ENCODE measurements around the gene BMS1. TPM values are rescaled to one million over a fixed set of nuclear protein-coding genes. Genes with fewer than 3 reads are reported as not detected.

Gene BMS1
- total and polyA plus RNA-seq, 2 of the 4 experiments (the other 2 are of a cell fraction), result 7.5 to 22.9 TPM

DNA sequence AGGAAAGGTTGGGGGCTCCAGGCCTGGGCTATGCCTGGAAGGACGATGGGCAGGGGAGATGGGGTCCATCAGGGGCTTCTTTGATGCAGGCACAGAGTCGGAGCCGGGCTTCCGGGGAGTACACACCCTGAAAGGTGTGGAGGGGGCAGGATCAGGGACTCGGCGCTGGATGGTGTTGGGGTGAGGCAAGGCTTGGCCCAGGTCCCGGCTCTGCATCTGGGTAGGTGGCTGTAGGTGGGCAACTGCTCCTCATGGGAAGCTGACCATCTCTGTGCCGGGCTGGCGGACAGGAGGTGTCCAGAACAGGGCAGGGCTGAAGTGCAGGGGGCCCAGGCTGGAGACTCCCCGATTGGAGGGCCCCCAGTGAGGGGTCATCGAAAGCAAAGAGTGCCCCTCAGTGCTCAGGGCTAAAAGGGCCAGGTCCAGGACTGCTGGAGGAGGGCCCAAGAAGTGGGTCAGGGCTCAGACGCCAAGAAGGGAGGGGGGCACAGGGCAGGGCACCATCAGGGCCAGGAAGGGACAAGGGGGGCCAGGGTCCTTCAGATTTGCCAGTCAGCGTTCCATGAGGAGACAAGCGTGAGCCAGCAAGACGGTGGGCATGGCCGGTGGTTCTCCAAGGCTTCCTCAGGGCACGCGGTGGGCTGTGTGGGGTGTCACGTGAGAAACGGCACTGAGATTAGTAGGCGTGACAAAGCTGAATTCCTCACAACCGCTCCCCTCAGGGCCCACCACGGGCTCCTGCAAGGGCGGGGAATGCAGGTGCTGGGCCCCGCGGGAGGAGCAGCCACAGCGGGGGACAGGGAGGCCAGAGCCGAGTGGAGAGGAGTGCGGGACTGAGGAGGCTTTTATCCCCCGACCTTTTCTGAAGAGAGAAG is 97.0 kb downstream of the BMS1 start (continued):
- TF ChIP-seq, protein P1, sequence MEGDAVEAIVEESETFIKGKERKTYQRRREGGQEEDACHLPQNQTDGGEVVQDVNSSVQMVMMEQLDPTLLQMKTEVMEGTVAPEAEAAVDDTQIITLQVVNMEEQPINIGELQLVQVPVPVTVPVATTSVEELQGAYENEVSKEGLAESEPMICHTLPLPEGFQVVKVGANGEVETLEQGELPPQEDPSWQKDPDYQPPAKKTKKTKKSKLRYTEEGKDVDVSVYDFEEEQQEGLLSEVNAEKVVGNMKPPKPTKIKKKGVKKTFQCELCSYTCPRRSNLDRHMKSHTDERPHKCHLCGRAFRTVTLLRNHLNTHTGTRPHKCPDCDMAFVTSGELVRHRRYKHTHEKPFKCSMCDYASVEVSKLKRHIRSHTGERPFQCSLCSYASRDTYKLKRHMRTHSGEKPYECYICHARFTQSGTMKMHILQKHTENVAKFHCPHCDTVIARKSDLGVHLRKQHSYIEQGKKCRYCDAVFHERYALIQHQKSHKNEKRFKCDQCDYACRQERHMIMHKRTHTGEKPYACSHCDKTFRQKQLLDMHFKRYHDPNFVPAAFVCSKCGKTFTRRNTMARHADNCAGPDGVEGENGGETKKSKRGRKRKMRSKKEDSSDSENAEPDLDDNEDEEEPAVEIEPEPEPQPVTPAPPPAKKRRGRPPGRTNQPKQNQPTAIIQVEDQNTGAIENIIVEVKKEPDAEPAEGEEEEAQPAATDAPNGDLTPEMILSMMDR (conservative IDR thresholded peaks at IDR 0.05; ENCODE audit: low read depth, low read length), result no peak

DNA sequence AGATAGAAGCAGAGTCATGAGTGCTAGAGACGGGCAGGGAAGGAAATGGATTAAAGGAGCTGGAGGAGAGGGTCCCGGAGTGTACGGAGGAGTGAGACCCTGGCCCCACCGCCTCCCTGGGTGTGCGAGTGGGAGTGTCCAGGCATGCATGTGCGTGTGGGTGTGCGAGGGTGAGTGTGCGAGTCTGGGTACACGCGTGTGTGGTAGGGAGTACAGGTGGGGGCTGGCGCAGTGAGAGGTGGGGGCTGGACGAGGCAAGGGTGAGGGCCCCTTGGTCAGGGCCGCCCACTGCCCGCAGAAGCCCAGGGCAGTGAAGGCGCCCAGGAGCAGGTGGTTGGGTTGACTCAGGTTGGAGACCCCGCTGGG is 97.6 kb downstream of the BMS1 start:
- Histone ChIP-seq H3K4me2 (ENCODE audit: low read depth, low read length) (no peak overlapping the region), H3K9me1 (ENCODE audit: insufficient read depth, low read length) (no peaks in the 10 kb centered on the region), H2AK9ac (replicated peaks; ENCODE audit: low read depth, low read length, poor library complexity) (no peak overlapping the region), H2AK5ac (ENCODE audit: low read depth, low read length) (no peak overlapping the region), H3K27me3 (ENCODE audit: control insufficient read depth, insufficient read depth, low read length) (no peaks in the 10 kb centered on the region; the same call in 1 of the 2 replicates), H3K27ac (ENCODE audit: insufficient read depth, low read length) (no peak overlapping the region), H2BK5ac (ENCODE audit: low read depth, low read length, poor library complexity, severe bottlenecking) (no peak overlapping the region), H3K23ac (ENCODE audit: low read depth, low read length) (no peak overlapping the region), H4K5ac (ENCODE audit: low read depth, low read length) (no peak overlapping the region), H3K4me3 (ENCODE audit: insufficient read depth, low read depth, low read length) (no peak overlapping the region), H3K18ac (ENCODE audit: low read depth, low read length) (no peak overlapping the region), H3K36me3 (ENCODE audit: control insufficient read depth, insufficient read depth, low read length) (no peaks in the 10 kb centered on the region), H2AFZ (replicated peaks; ENCODE audit: low read length, poor library complexity) (no peak overlapping the region), H3K4me1 (ENCODE audit: control insufficient read depth, insufficient read depth, low read length) (no peaks in the 10 kb centered on the region), H4K91ac (ENCODE audit: insufficient read depth, low read depth, low read length) (no peak overlapping the region), H3K9me3 (ENCODE audit: control insufficient read depth, insufficient read depth, low read length) (peaks cover 2% of the 10 kb centered on the region; the same call in 1 of the 2 replicates), H3K14ac (replicated peaks; ENCODE audit: low read depth, low read length) (no peak overlapping the region), H2BK15ac (ENCODE audit: low read depth, low read length) (no peak overlapping the region), H3K79me1 (ENCODE audit: low read depth in 1 of 2, low read length in 2 of 2) (no peaks in the 10 kb centered on the region), H3K9ac (ENCODE audit: low read depth, low read length) (no peak overlapping the region), H2BK120ac (ENCODE audit: low read depth, low read length) (no peak overlapping the region), H3K4ac (ENCODE audit: low read depth, low read length) (no peak overlapping the region), H3K56ac (ENCODE audit: extremely low read depth, insufficient read depth, low read length) (no peak overlapping the region), H4K20me1 (ENCODE audit: insufficient read depth, low read length) (no peaks in the 10 kb centered on the region), H2BK20ac (ENCODE audit: low read depth, low read length) (no peak overlapping the region), H4K8ac (ENCODE audit: low read depth in 2 of 2, low read length in 2 of 2) (no peak overlapping the region)
- intact Hi-C loops (cut with micrococcal nuclease) (no loop called here), dilution Hi-C loops (cut with HindIII; ENCODE audit: low sequenced_read_pairs, unreplicated experiment) (no loop called here), in situ Hi-C loops (cut with MboI; ENCODE audit: low sequenced_read_pairs) (loop anchor here (25.0 kb wide), 1 partner anchor 182 kb away; no protein-coding TSS in a partner anchor)
- ChIA-PET CTCF (no interaction called here), POLR2A (ENCODE audit: unreplicated experiment) (no interaction called here)
- ATAC-seq (ENCODE audit: low read depth), result no peak
- no peak for DNase-seq
- 79% methylated on average over 8 of the region's 16 CpGs; no CpG with 5 or more reads in 1 of the 2 experiments for WGBS, 2 experiments (ENCODE audit: extremely low coverage in 2 of 2, insufficient read length in 1 of 2)
- BruUV-seq (replicated peaks), result no TSS peak
- TF ChIP-seq CHD1 (IDR thresholded peaks at IDR 0.05; ENCODE audit: low read depth, low read length) (no peak), RFX5 (IDR thresholded peaks at IDR 0.05; ENCODE audit: low read depth, low read length) (no peak), MAFK (IDR thresholded peaks at IDR 0.05; ENCODE audit: low read depth, low read length) (no peak), POLR2A (IDR thresholded peaks at IDR 0.05; ENCODE audit: low read depth, low read length) (no peak), SMC3 (IDR thresholded peaks at IDR 0.05; ENCODE audit: low read depth, low read length) (no peak), MXI1 (IDR thresholded peaks at IDR 0.05; ENCODE audit: borderline replicate concordance, low read depth, low read length) (no peak), NFE2L2 (IDR thresholded peaks at IDR 0.05; ENCODE audit: low read depth, low read length) (no peak), CEBPB (IDR thresholded peaks at IDR 0.05; ENCODE audit: low read depth, low read length) (no peak), RCOR1 (IDR thresholded peaks at IDR 0.05; ENCODE audit: insufficient replicate concordance, low read length) (no peak), BHLHE40 (IDR thresholded peaks at IDR 0.05; ENCODE audit: low read depth, low read length) (no peak)
- TF ChIP-seq, protein P2, sequence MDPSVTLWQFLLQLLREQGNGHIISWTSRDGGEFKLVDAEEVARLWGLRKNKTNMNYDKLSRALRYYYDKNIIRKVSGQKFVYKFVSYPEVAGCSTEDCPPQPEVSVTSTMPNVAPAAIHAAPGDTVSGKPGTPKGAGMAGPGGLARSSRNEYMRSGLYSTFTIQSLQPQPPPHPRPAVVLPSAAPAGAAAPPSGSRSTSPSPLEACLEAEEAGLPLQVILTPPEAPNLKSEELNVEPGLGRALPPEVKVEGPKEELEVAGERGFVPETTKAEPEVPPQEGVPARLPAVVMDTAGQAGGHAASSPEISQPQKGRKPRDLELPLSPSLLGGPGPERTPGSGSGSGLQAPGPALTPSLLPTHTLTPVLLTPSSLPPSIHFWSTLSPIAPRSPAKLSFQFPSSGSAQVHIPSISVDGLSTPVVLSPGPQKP (IDR thresholded peaks at IDR 0.05; ENCODE audit: borderline replicate concordance, low read depth, low read length), result no peak
- TF ChIP-seq, protein P3, sequence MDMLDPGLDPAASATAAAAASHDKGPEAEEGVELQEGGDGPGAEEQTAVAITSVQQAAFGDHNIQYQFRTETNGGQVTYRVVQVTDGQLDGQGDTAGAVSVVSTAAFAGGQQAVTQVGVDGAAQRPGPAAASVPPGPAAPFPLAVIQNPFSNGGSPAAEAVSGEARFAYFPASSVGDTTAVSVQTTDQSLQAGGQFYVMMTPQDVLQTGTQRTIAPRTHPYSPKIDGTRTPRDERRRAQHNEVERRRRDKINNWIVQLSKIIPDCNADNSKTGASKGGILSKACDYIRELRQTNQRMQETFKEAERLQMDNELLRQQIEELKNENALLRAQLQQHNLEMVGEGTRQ (IDR thresholded peaks at IDR 0.05; ENCODE audit: low read depth, low read length), result no peak

Data from IMR-90 (cell line).